ENCODE results near the gene SERPINA4. TPM values are rescaled to one million over a fixed set of nuclear protein-coding genes. Genes with fewer than 3 reads are reported as not detected.

Gene SERPINA4, protein sequence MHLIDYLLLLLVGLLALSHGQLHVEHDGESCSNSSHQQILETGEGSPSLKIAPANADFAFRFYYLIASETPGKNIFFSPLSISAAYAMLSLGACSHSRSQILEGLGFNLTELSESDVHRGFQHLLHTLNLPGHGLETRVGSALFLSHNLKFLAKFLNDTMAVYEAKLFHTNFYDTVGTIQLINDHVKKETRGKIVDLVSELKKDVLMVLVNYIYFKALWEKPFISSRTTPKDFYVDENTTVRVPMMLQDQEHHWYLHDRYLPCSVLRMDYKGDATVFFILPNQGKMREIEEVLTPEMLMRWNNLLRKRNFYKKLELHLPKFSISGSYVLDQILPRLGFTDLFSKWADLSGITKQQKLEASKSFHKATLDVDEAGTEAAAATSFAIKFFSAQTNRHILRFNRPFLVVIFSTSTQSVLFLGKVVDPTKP
- total RNA-seq (2022; extraction: Qiagen RNA extraction; ENCODE audit: low read depth): not detected in 5 replicates

GRCh38 chr14:94560751-94561655 lies at the start of gene SERPINA4:
Gene SERPINA4 (plus strand): TSS chr14:94561442. CDS start chr14:94563483, 2,041 bp downstream.

DNA sequence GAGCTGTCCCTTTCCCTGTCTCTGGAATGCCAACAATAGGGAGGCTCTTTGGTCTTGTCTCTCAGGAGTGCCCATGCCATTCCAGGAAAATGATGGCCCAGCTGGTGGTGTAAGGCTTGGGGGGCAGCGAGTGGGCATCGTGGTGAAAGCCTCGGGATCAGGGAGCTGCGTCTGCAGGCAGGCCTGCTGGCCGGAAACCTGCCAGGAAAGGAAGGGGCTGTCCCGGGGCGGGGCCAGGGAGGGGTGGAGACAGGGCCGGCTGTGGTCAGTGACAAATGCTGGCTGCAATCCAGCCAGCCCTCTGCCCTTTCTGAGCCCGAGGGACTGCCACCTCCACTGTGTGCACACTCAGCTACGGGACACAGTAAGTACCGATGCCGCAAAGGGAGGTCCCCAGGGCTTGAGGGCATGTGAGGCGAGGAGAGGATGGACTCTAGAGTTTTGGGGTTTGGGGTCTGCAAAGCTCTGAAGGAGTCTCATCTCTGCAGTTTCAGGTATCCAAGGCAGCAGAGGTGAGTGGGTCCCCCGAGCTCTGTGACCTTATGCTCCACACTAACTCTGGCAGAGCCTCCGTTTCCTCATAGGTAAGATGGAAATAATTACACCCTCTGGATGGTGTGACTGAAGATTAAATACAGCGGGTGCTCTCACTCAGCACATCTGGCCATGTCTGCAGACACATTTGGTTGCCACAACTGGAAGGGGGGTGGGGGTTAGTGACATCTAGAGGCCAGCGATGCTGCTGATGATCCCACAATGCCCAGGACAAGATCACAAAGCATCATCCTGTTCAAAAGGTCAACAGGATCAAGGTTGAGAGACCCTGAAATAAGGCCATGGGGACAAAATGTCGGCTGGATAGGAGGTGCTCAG lies 20.1 kb downstream of the SERPINA4 start, which contains the start of gene SERPINA5:
Gene SERPINA5, plus strand, starts transcription at position 300 of the 873 bp plus-strand sequence. CDS start 5,937 bp downstream, outside the sequence.

DNA sequence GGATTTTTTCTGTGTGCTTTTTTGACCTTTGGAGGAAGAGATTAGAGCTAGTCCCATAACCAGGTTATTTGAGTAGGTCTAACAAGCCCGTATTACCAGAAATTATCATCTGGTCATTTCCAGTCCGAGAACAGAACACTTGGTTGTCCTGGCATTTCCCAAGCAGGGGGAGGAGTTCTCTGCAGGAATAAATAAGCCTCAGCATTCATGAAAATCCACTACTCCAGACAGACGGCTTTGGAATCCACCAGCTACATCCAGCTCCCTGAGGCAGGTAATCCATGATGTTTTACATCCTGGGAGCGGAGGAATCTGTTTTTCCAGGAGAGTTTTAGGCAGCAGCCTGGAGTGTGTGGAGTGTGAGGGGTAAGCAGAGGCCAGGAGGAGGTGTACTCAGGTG lies 50.9 kb downstream of the SERPINA4 start, which contains the start of gene SERPINA3:
Gene SERPINA3, plus strand, starts transcription at position 218 of the 400 bp plus-strand sequence. CDS start 2,051 bp downstream, outside the sequence.

Other genes starting within 250 kb of the SERPINA4 start
- gene SERPINA6, start 238.1 kb upstream of the SERPINA4 start, total RNA-seq (2022; extraction: Qiagen RNA extraction; ENCODE audit: low read depth): 0.64 to 1.1 TPM (median 0.94 TPM) in 5 replicates
- not detected in 5 replicates for gene SERPINA2, start 194.7 kb upstream of the SERPINA4 start, total RNA-seq (2022; extraction: Qiagen RNA extraction; ENCODE audit: low read depth)
- 0.37 to 0.92 TPM (median 0.63 TPM) in 5 replicates for gene SERPINA1, start 172.8 kb upstream of the SERPINA4 start, total RNA-seq (2022; extraction: Qiagen RNA extraction; ENCODE audit: low read depth)
- not detected in 5 replicates for gene SERPINA11, start 108.6 kb upstream of the SERPINA4 start, total RNA-seq (2022; extraction: Qiagen RNA extraction; ENCODE audit: low read depth)
- 0.13 to 0.15 TPM in 2 of 5 replicates, not detected in the others for gene SERPINA9, start 85.2 kb upstream of the SERPINA4 start, total RNA-seq (2022; extraction: Qiagen RNA extraction; ENCODE audit: low read depth)
- not detected in 5 replicates for gene SERPINA12, start 52.0 kb upstream of the SERPINA4 start, total RNA-seq (2022; extraction: Qiagen RNA extraction; ENCODE audit: low read depth)
- gene SERPINA5, start 20.0 kb downstream of the SERPINA4 start, total RNA-seq (2022; extraction: Qiagen RNA extraction; ENCODE audit: low read depth): 0.08 to 0.16 TPM (median 0.13 TPM) in 4 of 5 replicates, not detected in the other
- gene SERPINA3, start 50.9 kb downstream of the SERPINA4 start, total RNA-seq (2022; extraction: Qiagen RNA extraction; ENCODE audit: low read depth): 5.4 to 7.9 TPM (median 5.9 TPM) in 5 replicates
- gene GSC, start 208.7 kb downstream of the SERPINA4 start, total RNA-seq (2022; extraction: Qiagen RNA extraction; ENCODE audit: low read depth): 0.27 to 0.55 TPM (median 0.37 TPM) in 5 replicates

Data from A549 treated with DMSO at 1 μM for 4 hours (cell line).